GM18499 (cell line): ENCODE results near the gene MRGPRD.

Experiments used
- ATAC-seq: cut with Tn5 transposase; IDR thresholded peaks from one replicate; pipeline ENCODE4 v1.9.1; 2021; ENCODE audit warnings: moderate number of reproducible peaks; ENCODE audit not compliant: insufficient read depth, unreplicated experiment

The MRGPRD gene

DNA sequence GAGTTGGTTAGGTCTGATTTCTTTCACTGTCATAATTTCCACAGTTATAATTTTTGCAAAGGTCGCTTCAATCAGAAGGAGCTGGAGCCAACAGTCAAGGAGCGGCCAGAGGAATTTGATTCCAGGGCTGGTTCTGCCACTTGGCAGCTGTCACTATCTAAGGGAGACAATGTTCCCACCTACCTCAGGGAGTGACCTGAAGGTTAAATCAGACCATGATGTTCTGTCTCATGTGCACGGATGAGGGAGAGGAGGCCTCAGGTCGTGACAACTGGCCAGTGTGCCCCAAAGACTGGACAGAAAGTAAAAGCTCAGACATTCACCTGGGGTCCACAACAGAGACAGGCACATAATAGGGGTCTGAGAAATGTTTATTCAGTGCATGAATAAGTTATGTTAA, 7.6 kb downstream of the MRGPRD start:
- no peak for ATAC-seq

GRCh38 chr11:68970921-68971636, 9.7 kb downstream of the MRGPRD start:
- ATAC-seq: no peak

DNA sequence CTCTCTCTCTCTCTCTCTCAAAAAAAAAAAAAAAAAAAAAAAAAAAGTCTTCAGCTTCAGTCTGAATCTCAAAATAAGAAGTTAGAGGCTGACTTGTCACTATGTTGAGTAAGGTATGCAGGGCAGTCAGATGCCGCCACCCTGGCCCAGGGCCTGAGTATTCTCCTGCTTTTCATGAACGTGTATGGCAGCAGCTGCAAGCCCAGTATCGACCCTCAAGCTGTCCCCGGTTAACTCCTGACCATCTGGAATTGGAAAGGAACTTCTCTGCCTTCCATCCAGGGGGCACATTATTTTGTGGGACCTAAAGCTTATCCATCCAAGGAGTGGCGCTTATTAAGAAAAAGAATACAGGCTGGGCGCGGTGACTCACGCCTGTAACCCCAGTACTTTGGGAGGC, 11.4 kb downstream of the MRGPRD start:
- no peak for ATAC-seq

DNA sequence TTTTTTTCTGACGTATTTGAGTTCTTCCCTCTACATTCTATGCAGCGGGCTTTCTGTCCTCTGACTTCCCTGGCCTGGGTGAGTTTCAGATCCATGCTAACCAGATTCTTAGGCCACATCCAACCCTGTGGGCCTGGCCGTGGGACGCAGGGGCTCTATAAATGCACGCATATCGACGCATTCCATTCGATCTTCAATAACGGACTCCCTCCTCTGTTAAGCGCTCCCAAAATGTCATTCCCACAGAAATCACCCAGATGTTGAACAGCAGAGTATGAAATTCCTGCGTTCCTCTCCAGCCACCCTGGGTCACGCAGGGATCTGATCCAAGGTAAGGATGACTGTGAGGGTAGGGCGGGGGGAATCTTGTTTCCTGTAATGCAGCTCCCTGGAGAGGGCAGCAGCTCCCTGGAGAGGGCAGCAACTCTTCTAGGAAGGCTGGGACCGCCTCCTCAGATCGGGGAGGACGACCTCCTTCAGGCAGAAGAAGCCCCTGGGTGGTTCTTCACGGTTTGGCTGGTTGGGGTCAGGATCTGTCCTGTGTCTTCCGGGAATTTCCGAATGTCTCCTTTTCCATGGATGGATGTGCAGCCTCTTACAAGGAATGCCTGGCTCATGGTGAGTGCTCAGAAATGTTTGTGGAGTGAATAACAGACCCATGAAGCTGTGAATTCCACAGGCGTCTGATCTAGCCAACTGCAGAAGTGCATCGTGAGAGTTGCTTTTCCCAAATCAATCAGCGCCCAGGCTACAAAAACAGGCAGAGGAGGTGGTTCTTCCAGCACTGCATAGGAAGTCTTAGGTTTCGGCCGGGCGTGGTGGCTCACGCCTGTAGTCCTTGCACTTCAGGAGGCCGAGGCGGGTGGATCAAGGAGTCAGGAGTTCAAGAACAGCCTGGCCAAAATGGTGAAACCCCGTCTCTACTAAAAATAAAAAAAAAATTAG, 12.2 kb downstream of the MRGPRD start:
- no peak for ATAC-seq

DNA sequence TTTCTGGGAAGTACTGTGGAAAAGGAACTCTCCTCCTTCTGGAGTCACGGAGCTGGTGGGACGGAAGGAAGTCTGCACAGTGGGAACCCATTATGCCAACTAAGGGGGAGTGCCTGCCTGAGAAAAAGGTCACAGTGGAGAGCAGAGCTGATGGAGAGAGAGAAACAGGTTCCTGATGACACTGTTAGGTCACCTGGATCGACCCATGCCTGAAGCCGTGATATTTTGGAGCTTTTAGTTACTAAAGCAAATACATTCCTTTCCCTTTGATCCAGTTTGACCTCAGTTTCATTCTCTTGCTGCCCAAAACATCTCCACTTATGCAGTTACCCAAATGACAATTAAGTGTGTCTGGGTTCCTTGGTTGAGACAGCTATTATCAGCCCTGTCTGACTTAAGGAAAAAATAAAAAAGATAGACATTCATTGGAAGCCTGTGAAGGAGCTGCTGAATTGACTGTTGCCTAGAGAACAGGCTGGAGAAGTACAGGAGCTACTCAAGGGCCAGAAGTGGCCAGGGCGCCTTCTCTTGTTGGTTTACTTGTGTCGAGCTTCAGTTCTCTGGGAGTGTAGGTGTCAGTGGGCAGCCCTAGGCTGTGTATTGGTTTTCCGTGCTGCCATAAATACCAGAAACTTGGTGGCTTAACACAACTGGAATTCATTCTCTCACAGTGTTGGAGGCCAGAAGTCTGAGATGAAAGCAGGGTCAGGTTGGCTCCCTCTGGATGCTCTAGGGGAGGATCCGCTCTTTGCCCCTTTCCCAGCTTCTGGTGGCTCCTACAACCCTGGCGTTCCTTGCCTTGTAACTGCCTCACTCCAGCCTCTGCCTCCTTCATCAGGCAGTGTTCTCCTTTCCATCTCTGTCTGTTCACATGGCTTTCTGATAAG, 13.6 kb downstream of the MRGPRD start:
- no peak for ATAC-seq

- ATAC-seq: no peak
Observed at GRCh38 chr11:68965901-68966853, 14.6 kb downstream of the MRGPRD start.

- ATAC-seq: no peak
Observed at GRCh38 chr11:68963779-68964178, 17.0 kb downstream of the MRGPRD start.

GRCh38 chr11:68962527-68963250, 18.1 kb downstream of the MRGPRD start:
- no peak for ATAC-seq

GRCh38 chr11:68961245-68961644, 19.5 kb downstream of the MRGPRD start:
- ATAC-seq: no peak

DNA sequence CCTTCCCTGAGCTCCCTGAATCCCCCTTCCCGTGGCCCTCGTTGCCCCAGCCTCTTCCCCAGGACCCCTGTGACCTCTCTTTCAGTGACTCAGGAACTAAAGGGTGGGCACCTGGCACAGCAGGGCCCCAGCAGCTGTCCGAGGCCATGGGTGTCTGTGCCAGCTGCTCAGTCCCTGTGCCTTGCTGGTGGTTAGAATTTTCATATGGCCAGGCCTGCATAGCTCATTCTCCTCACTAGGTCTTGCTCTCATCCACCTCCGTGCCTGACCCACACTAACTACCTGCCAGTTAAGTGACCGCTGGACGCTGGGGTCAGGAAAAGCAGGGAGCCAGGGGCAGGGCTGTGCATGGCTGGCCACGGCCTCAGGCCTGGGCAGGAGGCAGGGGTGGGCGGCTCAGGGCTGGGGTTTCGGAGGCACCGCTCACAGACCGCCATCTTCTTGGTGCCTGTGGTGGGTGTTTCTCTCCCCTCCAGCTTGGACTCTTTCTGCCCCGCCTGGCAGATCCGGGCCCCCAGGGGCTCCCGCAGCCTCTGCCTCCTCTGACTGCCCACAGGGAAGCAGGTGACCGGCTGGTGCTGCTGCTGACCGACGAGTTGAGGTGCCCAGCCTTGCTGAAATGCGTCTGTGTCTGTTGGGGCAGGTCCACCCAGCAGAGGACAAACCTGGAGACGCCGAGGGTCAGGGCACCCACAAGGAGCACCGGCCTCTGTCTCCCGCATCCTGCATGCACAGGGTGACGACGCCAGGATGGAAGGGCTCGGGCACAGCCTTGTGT, 20.3 kb downstream of the MRGPRD start:
- ATAC-seq: no peak

GRCh38 chr11:68959465-68960293, 21.1 kb downstream of the MRGPRD start:
- no peak for ATAC-seq

DNA sequence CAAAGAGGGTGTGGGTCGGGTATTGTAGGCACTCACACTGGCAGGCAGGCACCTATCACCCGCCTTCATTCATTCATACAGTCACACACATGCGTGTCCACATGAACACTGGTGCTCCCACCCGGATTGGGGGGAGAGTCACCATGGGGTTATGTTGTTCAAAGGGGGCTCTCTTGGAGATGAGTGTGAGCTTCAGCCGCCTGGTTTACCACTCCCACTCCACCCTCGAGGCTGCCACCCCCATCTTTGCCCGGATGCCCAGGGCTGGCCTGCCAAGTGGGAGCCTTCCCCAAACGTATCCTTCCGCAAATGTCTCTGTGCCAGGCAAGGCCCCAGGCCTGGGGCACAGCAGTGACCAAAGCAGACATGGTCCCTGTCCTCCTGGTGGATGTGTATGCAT, 22.6 kb downstream of the MRGPRD start:
- ATAC-seq: no peak

- no peak for ATAC-seq
Observed at GRCh38 chr11:68956547-68957254, 24.1 kb downstream of the MRGPRD start.

- no peak for ATAC-seq
Observed at GRCh38 chr11:68956142-68956541, 24.6 kb downstream of the MRGPRD start.

- no peak for ATAC-seq
Observed at GRCh38 chr11:68955607-68955958, 25.2 kb downstream of the MRGPRD start.

GRCh38 chr11:68954836-68955606, 25.8 kb downstream of the MRGPRD start:
- ATAC-seq: no peak
